GDM1 (cell line): ENCODE results near the gene RABL6.
A peak's percentile ranks its signal among the peaks of the same experiment; 100 is the strongest.
"Not testable (repeated sequence)": the region's sequence is repeated elsewhere in the genome, so short reads cannot be mapped to it uniquely, and the experiment has no call there.

Experiments used
- DNase-seq: peaks from one replicate; lab custom pipeline; 2025; lab: John Stamatoyannopoulos, UW

Gene RABL6

GRCh38 chr9:136882109-136882946 is 74.6 kb downstream of the RABL6 start:
- peak; percentile 16 for DNase-seq

DNA sequence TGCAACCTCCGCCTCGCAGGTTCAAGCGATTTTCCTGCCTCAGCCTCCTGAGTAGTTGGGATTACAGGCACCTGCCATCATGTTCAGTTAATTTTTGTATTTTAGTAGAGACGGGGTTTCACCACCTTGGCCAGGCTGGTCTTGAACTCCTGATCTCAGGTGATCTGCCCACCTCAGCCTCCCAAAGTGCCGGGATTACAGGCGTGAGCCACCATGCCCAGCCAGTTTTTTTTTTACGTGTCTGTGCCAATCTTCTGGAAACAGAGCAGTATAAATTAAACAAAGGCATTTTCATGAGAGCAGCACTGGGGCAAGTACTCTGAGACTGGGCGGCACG is 75.2 kb downstream of the RABL6 start:
- not testable (repeated sequence) for DNase-seq

DNA sequence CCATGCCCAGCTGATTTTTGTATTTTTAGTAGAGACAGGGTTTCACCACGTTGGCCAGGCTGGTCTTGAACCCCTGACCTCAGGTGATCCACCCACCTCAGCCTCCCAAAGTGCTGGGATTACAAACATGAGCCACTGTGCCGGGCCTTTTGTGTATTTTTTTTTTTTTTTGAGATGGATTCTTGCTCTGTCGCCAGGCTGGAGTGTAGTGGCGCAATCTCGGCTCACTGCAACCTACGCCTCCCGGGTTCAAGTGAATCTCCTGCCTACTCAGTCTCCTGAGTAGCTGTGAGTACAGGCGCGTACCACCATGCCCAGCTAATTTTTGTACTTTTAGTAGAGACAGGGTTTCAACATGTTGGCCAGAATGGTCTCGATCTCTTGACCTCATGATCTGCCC is 75.9 kb downstream of the RABL6 start:
- DNase-seq = not testable (repeated sequence)

DNA sequence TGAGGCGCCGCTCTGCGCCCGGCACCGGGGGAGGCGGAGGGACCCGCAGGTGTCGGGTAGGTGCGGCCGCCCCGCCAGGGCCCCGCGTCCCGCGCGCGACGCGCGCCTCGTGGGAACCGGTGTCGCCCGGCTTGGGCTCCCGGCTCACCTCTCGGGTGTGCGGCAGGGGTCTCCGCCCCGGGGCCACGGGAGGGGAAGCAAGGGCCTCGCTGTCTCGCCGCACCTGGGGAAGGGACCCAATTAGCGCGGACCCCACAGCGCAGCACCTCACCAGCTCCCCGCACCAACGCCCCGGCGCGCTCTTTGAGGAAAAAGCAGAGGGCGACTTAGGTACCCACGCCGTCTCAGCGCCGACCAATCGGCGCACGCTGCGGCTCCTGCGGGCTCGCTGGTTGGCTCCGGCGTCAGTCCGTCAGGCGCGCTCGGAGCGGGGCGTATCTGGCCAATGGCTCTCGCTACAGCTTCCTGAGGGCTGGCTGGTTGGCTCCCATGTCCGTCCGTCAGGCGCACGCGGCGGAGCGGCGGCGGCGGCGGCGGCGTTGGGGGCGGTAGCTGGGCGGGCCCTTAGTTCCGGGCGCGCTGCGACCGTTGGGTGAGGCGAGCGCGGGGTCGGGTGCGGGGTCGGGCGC is 78.3 kb downstream of the RABL6 start, which contains the start of gene TRAF2:
TSS of gene TRAF2 (plus strand) at position 567 of the 629 bp plus-strand sequence. CDS start 12,225 bp downstream, outside the sequence.
- peak; percentile 98 for DNase-seq

DNA sequence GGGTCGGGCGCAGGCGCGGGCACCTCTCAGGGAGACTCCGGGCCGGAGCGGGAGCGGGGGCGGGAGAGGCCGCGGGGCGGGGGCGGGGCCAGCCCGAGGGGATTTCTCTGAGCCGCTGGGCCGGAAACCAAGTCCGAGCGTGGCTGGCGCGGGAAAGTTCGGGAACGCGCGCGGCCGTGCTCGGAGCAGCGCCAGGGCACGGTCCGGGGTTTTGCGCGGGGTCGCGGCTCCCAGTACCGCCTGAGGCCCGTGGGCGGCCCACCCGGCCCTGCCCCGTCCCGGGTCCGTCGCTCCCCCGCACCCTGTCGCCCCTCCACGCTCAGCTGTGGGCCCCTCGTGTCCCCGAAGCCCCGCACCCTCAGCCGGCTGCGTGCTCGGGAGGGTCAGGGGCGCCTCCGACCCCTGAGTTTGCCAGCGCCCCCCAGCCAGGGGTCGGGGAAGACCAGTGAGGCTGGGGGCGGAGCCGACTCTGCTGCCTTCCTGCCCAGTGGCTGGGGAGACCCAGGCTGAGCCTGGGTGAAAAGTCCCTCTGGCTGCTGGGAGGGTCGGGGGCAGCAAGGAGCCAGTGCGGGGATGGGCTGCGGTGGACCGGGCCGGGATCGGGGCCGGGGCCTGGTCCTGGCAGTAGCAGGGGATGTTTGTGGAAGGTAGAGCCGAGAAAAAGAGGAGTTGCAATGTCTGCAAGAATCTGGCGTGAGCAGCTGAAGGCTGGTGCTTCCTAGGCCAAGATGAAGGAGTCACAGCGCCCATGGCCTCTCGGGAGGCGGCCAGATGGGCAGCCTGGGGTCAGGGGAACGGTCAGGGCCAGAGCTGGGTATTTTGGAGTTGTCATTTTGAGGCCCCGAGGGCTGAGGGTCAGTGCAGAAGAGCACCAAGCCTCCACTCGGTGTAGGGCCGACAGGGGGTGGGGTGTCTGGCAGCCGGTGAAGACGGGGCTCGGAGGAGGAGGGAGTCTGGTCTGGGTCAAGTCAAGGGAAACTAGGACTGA is 79.2 kb downstream of the RABL6 start:
- DNase-seq = peak; percentile 47

GRCh38 chr9:136888454-136888853 is 80.7 kb downstream of the RABL6 start:
- no peak for DNase-seq

DNA sequence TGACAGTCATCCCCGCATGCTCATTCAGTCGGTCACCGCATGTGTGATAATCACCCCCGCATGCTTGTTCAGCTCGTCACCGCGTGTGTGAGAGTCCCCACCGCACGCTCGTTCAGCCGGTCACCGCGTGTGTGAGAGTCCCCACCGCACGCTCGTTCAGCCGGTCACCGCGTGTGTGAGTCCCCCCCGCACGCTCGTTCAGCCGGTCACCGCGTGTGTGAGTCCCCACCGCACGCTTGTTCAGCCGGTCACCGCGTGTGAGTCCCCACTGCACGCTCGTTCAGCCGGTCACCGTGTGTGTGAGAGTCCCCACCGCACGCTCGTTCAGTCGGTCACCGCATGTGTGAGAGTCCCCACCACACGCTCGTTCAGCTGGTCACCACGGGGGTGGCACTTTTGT is 82.1 kb downstream of the RABL6 start:
- no peak for DNase-seq

GRCh38 chr9:136890661-136891060 is 82.9 kb downstream of the RABL6 start:
- no peak for DNase-seq
